ENCODE results near the gene PHYKPL. TPM values are rescaled to one million over a fixed set of nuclear protein-coding genes. Genes with fewer than 3 reads are reported as not detected.

PHYKPL gene
- total RNA-seq, 1 experiment from 2014 or later: 48.8 TPM

DNA sequence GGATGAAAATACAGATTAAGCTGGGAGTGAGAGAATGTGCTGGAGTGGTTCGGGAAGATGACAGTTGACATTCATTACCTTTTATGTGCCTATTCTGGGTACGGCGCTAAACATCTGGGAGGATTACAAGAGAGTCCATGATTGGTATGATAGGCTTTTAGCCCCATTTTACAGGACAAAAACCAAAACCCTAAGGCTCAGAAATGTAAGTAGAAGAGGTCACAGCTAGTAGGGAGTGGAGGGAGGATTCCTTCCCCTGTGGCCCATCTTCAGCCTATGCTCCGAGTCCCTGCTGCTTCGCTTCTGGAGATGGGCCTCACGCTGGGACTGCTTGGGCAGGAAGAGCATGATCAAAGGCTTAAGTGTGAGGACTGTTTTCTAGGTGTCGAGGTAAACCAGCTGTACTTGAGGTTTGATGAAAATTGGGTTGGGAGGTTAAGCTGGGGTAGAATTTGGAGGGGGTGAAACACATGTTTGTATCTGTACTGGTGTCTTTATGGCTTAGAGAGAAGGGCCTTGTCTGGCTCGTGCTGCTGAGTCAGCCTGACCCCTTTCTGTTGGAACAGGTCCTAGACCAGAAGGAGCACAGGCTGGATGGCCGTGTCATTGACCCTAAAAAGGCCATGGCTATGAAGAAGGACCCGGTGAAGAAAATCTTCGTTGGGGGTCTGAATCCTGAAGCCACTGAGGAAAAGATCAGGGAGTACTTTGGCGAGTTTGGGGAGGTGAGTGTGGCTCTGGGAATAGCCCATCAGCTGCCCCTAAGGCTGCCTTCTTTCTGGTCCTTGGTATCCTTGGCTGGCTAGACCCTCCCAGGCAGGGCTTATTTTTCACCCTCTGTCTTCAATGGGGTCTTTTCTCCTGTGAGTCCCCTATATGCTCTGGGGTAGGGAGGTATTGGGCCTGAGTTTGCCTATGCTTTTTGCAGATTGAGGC, 26.2 kb downstream of the PHYKPL start:
- Histone ChIP-seq H3T11ph (ENCODE audit: low read length) (no peak overlapping the region), H3K23ac (ENCODE audit: insufficient read length, low read depth, low read length) (no peak overlapping the region), H4K5ac (ENCODE audit: insufficient read length, low read depth, low read length) (no peak overlapping the region), H3K27ac (ENCODE audit: insufficient read length, low read depth, low read length) (no peak overlapping the region), H2BK15ac (ENCODE audit: low read depth, low read length) (no peak overlapping the region), H2BK20ac (ENCODE audit: low read depth, low read length, poor library complexity, severe bottlenecking) (no peak overlapping the region), H3K79me1 (ENCODE audit: insufficient read depth, low read depth, low read length, poor library complexity, severe bottlenecking) (peaks cover 9% of the 10 kb centered on the region), H3K23me2 (ENCODE audit: insufficient read length, low read depth, low read length, poor library complexity, severe bottlenecking) (peaks cover 10% of the 10 kb centered on the region), H3K9me3 (ENCODE audit: control insufficient read depth, low read depth, low read length) (no peaks in the 10 kb centered on the region), H4K20me1 (ENCODE audit: control insufficient read depth, insufficient read depth, insufficient read length) (peaks cover 2% of the 10 kb centered on the region), H2AK5ac (ENCODE audit: insufficient read length, low read length) (no peak overlapping the region), H3K4ac (ENCODE audit: low read depth, low read length) (no peak overlapping the region), H3K27me3 (ENCODE audit: insufficient read depth, low read length) (no peaks in the 10 kb centered on the region), H3K4me1 (ENCODE audit: insufficient read depth, low read length) (no peaks in the 10 kb centered on the region; the same call in 1 of the 2 replicates), H2BK120ac (ENCODE audit: low read depth, low read length, poor library complexity, severe bottlenecking) (no peak overlapping the region), H2AFZ (ENCODE audit: low read length) (no peak overlapping the region), H2BK12ac (ENCODE audit: insufficient read length, low read depth, low read length) (no peak overlapping the region), H4K8ac (replicated peaks; ENCODE audit: insufficient read length, low read depth, low read length) (no peak overlapping the region), H3K14ac (ENCODE audit: insufficient read depth, low read length) (no peak overlapping the region), H3K56ac (ENCODE audit: insufficient read length, low read depth, low read length) (no peak overlapping the region), H4K91ac (ENCODE audit: insufficient read length, low read depth, low read length) (no peak overlapping the region), H3K79me2 (ENCODE audit: insufficient read depth, low read length) (peaks cover 23% of the 10 kb centered on the region), H3K9ac (ENCODE audit: extremely low read depth, insufficient read length, low read length) (peak overlapping the region; percentile 99), H2BK5ac (ENCODE audit: insufficient read length, low read length) (no peak overlapping the region), H3K4me2 (ENCODE audit: insufficient read depth, insufficient read length, low read length) (peak overlapping the region; percentile 99), H3K18ac (ENCODE audit: insufficient read length, low read depth, low read length) (no peak overlapping the region)
- H3K36me3 Mint-ChIP-seq (ENCODE audit: insufficient read depth in 1 of 3, low read depth in 3 of 3): peaks cover 57 to 65% (median 62%) of the 10 kb centered on the region in 3 experiments
- H3K27me3 Mint-ChIP-seq (ENCODE audit: low read depth): peaks cover 22% of the 10 kb centered on the region
- peaks cover 2% of the 10 kb centered on the region in 2 experiments; a peak in 3 of 5 replicates for H3K9me3 Mint-ChIP-seq
- no CpG with 5 or more reads among the region's 12 CpGs for WGBS (ENCODE audit: extremely low coverage, insufficient read length, low lambda C conversion rate)
- peak overlapping the region; percentile 75 to 86 for H3K4me3 Mint-ChIP-seq
- DNase-seq: no peak
- peak overlapping the region; percentile 31 to 96 (median 77); a peak in 6 of 7 replicates for H3K27ac Mint-ChIP-seq
- peaks cover 14 to 34% of the 10 kb centered on the region in 2 experiments for H3K4me1 Mint-ChIP-seq
- TF ChIP-seq, protein P1, sequence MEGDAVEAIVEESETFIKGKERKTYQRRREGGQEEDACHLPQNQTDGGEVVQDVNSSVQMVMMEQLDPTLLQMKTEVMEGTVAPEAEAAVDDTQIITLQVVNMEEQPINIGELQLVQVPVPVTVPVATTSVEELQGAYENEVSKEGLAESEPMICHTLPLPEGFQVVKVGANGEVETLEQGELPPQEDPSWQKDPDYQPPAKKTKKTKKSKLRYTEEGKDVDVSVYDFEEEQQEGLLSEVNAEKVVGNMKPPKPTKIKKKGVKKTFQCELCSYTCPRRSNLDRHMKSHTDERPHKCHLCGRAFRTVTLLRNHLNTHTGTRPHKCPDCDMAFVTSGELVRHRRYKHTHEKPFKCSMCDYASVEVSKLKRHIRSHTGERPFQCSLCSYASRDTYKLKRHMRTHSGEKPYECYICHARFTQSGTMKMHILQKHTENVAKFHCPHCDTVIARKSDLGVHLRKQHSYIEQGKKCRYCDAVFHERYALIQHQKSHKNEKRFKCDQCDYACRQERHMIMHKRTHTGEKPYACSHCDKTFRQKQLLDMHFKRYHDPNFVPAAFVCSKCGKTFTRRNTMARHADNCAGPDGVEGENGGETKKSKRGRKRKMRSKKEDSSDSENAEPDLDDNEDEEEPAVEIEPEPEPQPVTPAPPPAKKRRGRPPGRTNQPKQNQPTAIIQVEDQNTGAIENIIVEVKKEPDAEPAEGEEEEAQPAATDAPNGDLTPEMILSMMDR (conservative IDR thresholded peaks at IDR 0.05): no peak
